A549 (cell line): ENCODE results near the gene MYO5C. TPM values are rescaled to one million over a fixed set of nuclear protein-coding genes. Genes with fewer than 3 reads are reported as not detected.

Experiments used
- ATAC-seq, 2 experiments: fragments of 200-7000 bp in 1 of 2; fragments of >200 bp in 1 of 2; cut with Nextera tagmentation in 1 of 2; cut with Tn5 transposase in 1 of 2; 3 replicates each; pipeline versions ENCODE4 v1.8.0 to v1.9.1; 2018 to 2020; ENCODE audit warnings: mild to moderate bottlenecking in 1 of 2, moderate library complexity in 1 of 2
- CTCF ChIA-PET: fragments of 300-600 bp; sonication (Branson Sonifier 250); formaldehyde crosslinking; extraction: SDS; loops from one replicate; lab custom pipeline; 2021; ENCODE audit warnings: antibody characterized with exemption, inconsistent platforms; lab: Yijun Ruan, JAX
- POLR2A ChIA-PET: fragments of 350-600 bp; formaldehyde crosslinking; extraction: SDS; loops from one replicate; lab custom pipeline; 2021; ENCODE audit warnings: antibody characterized with exemption, inconsistent platforms; lab: Yijun Ruan, JAX
- DNase-seq, 2 experiments: peaks; one replicate each; pipeline versions ENCODE4 v3.0.0 to v3.0.0-alpha.2; 2011 to 2016; ENCODE audit warnings: low read depth in 1 of 2, low spot score in 1 of 2
- FAIRE-seq: peaks from 2 replicates; lab custom pipeline; 2011; peaks lifted over from hg19 to GRCh38; lab: Jason Lieb, UNC
- H3K27ac ChIP-seq, 2 experiments: fragments of >200 bp; sonication (Bioruptor Twin); formaldehyde crosslinking; 3 replicates each; pipeline ENCODE4 v1.5.1; 2016 to 2017
- H3K4me1 ChIP-seq: fragments of >200 bp; sonication (Bioruptor Twin); formaldehyde crosslinking; 3 replicates; pipeline ENCODE4 v1.6.1; 2016
- H3K4me2 ChIP-seq: fragments of >200 bp; sonication (Bioruptor Twin); formaldehyde crosslinking; 3 replicates; pipeline ENCODE4 v1.6.1; 2016
- H3K4me3 ChIP-seq: fragments of >200 bp; sonication (Bioruptor Twin); formaldehyde crosslinking; 3 replicates; pipeline ENCODE4 v1.5.1; 2016
- H3K9me3 ChIP-seq: fragments of >200 bp; sonication (Bioruptor Twin); formaldehyde crosslinking; 3 replicates; pipeline ENCODE4 v1.6.1; 2016
- BHLHE40 ChIP-seq: IDR thresholded peaks from 2 replicates; pipeline ENCODE4 v1.6.1; 2012; ENCODE audit warnings: low read depth, low read length, inconsistent platforms
- CBX8 ChIP-seq: fragments of 200-600 bp; sonication (generic); IDR thresholded peaks from 2 replicates; pipeline ENCODE4 v1.6.1; 2016
- CEBPB ChIP-seq, 2 experiments: fragments of >200 bp in 1 of 2; sonication (Bioruptor Twin) in 1 of 2; formaldehyde crosslinking in 1 of 2; IDR thresholded peaks; 2 replicates each; pipeline ENCODE4 v1.6.1; 2012 to 2016
- ESRRA ChIP-seq: fragments of 150-350 bp; IDR thresholded peaks from 2 replicates; pipeline ENCODE4 v1.6.1; 2014; ENCODE audit warnings: mild to moderate bottlenecking, low read length, borderline replicate concordance
- FOXS1 ChIP-seq: fragments of 250-450 bp; sonication (Bioruptor Pico); IDR thresholded peaks from 2 replicates; pipeline ENCODE4 v1.5.0; 2020; ENCODE audit warnings: mild to moderate bottlenecking, moderate library complexity
- HEYL ChIP-seq: fragments of 250-450 bp; sonication (Bioruptor Pico); IDR thresholded peaks from 2 replicates; pipeline ENCODE4 v1.8.0; 2021; ENCODE audit warnings: mild to moderate bottlenecking, moderate library complexity
- HOXA7 ChIP-seq: fragments of 250-450 bp; sonication (Bioruptor Pico); IDR thresholded peaks from 2 replicates; pipeline ENCODE4 v1.5.0; 2020; ENCODE audit warnings: mild to moderate bottlenecking, moderate library complexity
- HOXB5 ChIP-seq: fragments of 250-450 bp; sonication (Bioruptor Pico); IDR thresholded peaks from 2 replicates; pipeline ENCODE4 v1.5.0; 2020; ENCODE audit warnings: mild to moderate bottlenecking, moderate library complexity
- KDM1A ChIP-seq: fragments of 200-600 bp; sonication (generic); IDR thresholded peaks from 2 replicates; pipeline ENCODE4 v1.6.1; 2016; ENCODE audit warnings: low read depth, mild to moderate bottlenecking
- MAFK ChIP-seq: fragments of 450-650 bp; IDR thresholded peaks from 2 replicates; pipeline ENCODE4 v1.6.1; 2014; ENCODE audit not compliant: partially characterized antibody
- MAZ ChIP-seq: fragments of 150-350 bp; IDR thresholded peaks from 2 replicates; pipeline ENCODE4 v1.6.1; 2014; ENCODE audit warnings: antibody characterized with exemption, low read depth, low read length, borderline replicate concordance
- NFE2L2 ChIP-seq: fragments of 150-350 bp; conservative IDR thresholded peaks from 2 replicates; pipeline ENCODE4 v1.6.1; 2014; ENCODE audit warnings: low read length
- NPAS2 ChIP-seq: fragments of 250-450 bp; sonication (Bioruptor Pico); IDR thresholded peaks from 2 replicates; pipeline ENCODE4 v1.8.0; 2022; ENCODE audit warnings: mild to moderate bottlenecking, moderate library complexity, borderline replicate concordance
- NR3C1 ChIP-seq: fragments of >200 bp; sonication (Bioruptor Twin); formaldehyde crosslinking; IDR thresholded peaks from 3 replicates; pipeline ENCODE4 v1.6.1; 2017
- PHF8 ChIP-seq: fragments of 200-600 bp; sonication (generic); IDR thresholded peaks from 2 replicates; pipeline ENCODE4 v1.6.1; 2016; ENCODE audit warnings: low read depth, mild to moderate bottlenecking, antibody characterized with exemption, moderate library complexity, borderline replicate concordance
- POLR2A ChIP-seq: IDR thresholded peaks from 2 replicates; pipeline ENCODE4 v1.6.1; 2012; ENCODE audit warnings: mild to moderate bottlenecking, low read length
- POLR2AphosphoS2 ChIP-seq: conservative IDR thresholded peaks from 2 replicates; pipeline ENCODE4 v1.6.1; 2012; ENCODE audit warnings: low read length, improper control_type of control experiment, inconsistent platforms
- RAD21 ChIP-seq, 2 experiments: fragments of >200 bp in 1 of 2; sonication (Bioruptor Twin) in 1 of 2; formaldehyde crosslinking in 1 of 2; IDR thresholded peaks in 1 of 2; conservative IDR thresholded peaks in 1 of 2; 2 replicates in 1 of 2; 3 replicates in 1 of 2; pipeline ENCODE4 v1.6.1; 2012 to 2018; ENCODE audit warnings: inconsistent platforms in 1 of 2
- RCOR1 ChIP-seq: fragments of 150-350 bp; IDR thresholded peaks from 2 replicates; pipeline ENCODE4 v1.6.1; 2014; ENCODE audit warnings: antibody characterized with exemption, low read length, low read depth
- RFX5 ChIP-seq: fragments of 450-650 bp; IDR thresholded peaks from 2 replicates; pipeline ENCODE4 v1.7.1; 2014; ENCODE audit warnings: antibody characterized with exemption, mild to moderate bottlenecking, moderate library complexity
- SMC3 ChIP-seq: fragments of >200 bp; sonication (Bioruptor Twin); formaldehyde crosslinking; IDR thresholded peaks from 3 replicates; pipeline ENCODE4 v1.6.1; 2018; ENCODE audit warnings: inconsistent platforms
- SREBF2 ChIP-seq: fragments of 450-650 bp; IDR thresholded peaks from 2 replicates; pipeline ENCODE4 v1.6.1; 2014; ENCODE audit warnings: mild to moderate bottlenecking, moderate library complexity
- TP53 ChIP-seq: fragments of 250-450 bp; sonication (Bioruptor Pico); IDR thresholded peaks from 2 replicates; pipeline ENCODE4 v1.5.0; 2021; ENCODE audit warnings: mild to moderate bottlenecking, moderate library complexity
- ZC3H11A ChIP-seq: fragments of 450-650 bp; IDR thresholded peaks from 2 replicates; pipeline ENCODE4 v1.6.1; 2014; ENCODE audit warnings: antibody characterized with exemption, mild to moderate bottlenecking
- ZFP36 ChIP-seq: fragments of 450-650 bp; IDR thresholded peaks from 2 replicates; pipeline ENCODE4 v1.6.1; 2014; ENCODE audit warnings: borderline replicate concordance; ENCODE audit not compliant: partially characterized antibody
- ZNF302 ChIP-seq: fragments of 250-450 bp; sonication (Bioruptor Pico); IDR thresholded peaks from 2 replicates; pipeline ENCODE4 v1.9.0; 2021; ENCODE audit warnings: inconsistent platforms, mild to moderate bottlenecking, moderate library complexity
- ZSCAN20 ChIP-seq: fragments of 250-450 bp; sonication (Bioruptor Pico); IDR thresholded peaks from 2 replicates; pipeline ENCODE4 v1.8.0; 2022; ENCODE audit warnings: mild to moderate bottlenecking, moderate library complexity
- WGBS: methylation state at CpG from one replicate; pipeline ENCODE4 v1.1.6; 2017; ENCODE audit errors: missing lambda C conversion rate; 5-methylcytosine and 5-hydroxymethylcytosine counted together
- polyA plus RNA-seq, 4 experiments: library from polyadenylated mRNA; depleted of rRNA in 3 of 4; stranded (reverse); fragments of >200 nt; fragmentation: RNase III in 1 of 4; extraction: RNeasy Plus Mini Kit Qiagen cat#74134 plus additional on column Dnase treatment in 1 of 4; gene quantifications; 2 replicates in 3 of 4; 3 replicates in 1 of 4; pipeline ENCODE4 v1.2.3, GENCODE V29; 2011 to 2017
- TF ChIP-seq, protein P1 (sequence below): fragments of >200 bp; sonication (Bioruptor Twin); formaldehyde crosslinking; IDR thresholded peaks from 3 replicates; pipeline ENCODE4 v1.5.1; 2016
- TF ChIP-seq, protein P2 (sequence below): fragments of 250-450 bp; sonication (Bioruptor Pico); IDR thresholded peaks from 2 replicates; pipeline ENCODE4 v1.5.0; 2020; ENCODE audit warnings: low read depth, mild to moderate bottlenecking, moderate library complexity
- TF ChIP-seq, protein P3 (sequence below): IDR thresholded peaks from 2 replicates; pipeline ENCODE4 v1.6.1; 2012
- TF ChIP-seq, protein P4 (sequence below): fragments of 450-650 bp; IDR thresholded peaks from 2 replicates; pipeline ENCODE4 v1.6.1; 2014; ENCODE audit warnings: antibody characterized with exemption
- TF ChIP-seq, protein P5 (sequence below): IDR thresholded peaks from 2 replicates; pipeline ENCODE4 v1.6.1; 2012; ENCODE audit warnings: low read depth, borderline replicate concordance
- TF ChIP-seq, protein P6 (sequence below): fragments of >200 bp; sonication (Bioruptor Twin); formaldehyde crosslinking; IDR thresholded peaks from 2 replicates; pipeline ENCODE4 v1.6.1; 2016
- TF ChIP-seq, protein P7 (sequence below): fragments of 200-600 bp; sonication (generic); IDR thresholded peaks from 2 replicates; pipeline ENCODE4 v1.6.1; 2016; ENCODE audit warnings: antibody characterized with exemption, mild to moderate bottlenecking, moderate library complexity

MYO5C gene
- polyA plus RNA-seq, 2 of the 4 experiments (the other 2 are of a cell fraction) = 6.2 to 27.6 TPM

DNA sequence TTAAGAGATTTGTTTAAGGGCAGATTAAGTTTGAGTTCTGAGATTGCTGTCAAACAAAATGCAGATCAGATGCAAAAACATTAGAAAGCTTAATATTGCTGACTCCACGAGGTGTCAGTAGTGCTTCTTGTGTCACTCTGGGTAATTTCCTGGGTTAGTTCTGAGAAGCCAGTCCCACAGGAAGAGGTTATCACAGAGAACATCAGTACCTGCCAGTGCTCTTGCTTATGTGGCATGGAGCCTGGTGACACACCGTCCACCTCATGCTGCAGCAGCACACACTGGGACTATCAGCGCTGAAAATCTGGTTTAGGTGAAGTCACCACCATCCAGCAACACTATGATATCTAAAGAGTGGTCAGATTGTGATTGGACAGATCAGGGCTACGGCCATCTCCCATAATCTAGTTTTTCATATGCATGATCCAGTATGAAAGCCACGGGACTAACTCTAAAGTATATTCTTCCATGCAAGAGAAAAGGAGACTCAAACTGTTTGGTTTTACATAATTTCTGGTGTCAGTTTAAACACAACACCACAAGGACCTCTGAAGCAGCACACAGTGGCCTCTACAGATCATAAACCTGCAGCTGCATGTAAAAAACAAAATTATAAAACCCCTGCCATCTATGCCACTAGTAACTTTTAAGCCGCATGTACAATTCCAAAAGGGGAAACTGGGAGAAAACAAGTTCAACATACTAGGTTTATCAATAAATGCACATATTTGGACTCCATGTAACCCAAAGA, 36.1 kb upstream of the MYO5C start:
- POLR2A ChIA-PET = no interaction called here
- DNase-seq (peak; percentile 44 to 75), FAIRE-seq (peak; percentile 96), ATAC-seq (peak; percentile 79 to 81)
- CTCF ChIA-PET = interaction anchor here (0.6 to 4.9 kb wide), 37 partner anchors 10 to 403 kb away, joined by 3 to 42 read pairs (median 4); partner anchors contain the start of gene MYO5A
- Histone ChIP-seq H3K9me3 (no peaks in the 10 kb centered on the region), H3K4me2 (0 out of 3 replicates have a peak overlapping the region, but pooled peaks have one; percentile 14), H3K4me1 (peaks cover 46% of the 10 kb centered on the region), H3K27ac (0 out of 6 replicates have a peak overlapping the region, but pooled peaks of 1 of the 2 experiments have one; percentile 2), H3K4me3 (no peak overlapping the region)
- 43% methylated on average over 6 of the region's 6 CpGs for WGBS
- TF ChIP-seq POLR2AphosphoS2 = no peak
- peak; percentile 64 for TF ChIP-seq MAFK
- TF ChIP-seq BHLHE40 = no peak
- no peak for TF ChIP-seq FOXS1 (CRISPR knock-in tag)
- TF ChIP-seq, protein P1, sequence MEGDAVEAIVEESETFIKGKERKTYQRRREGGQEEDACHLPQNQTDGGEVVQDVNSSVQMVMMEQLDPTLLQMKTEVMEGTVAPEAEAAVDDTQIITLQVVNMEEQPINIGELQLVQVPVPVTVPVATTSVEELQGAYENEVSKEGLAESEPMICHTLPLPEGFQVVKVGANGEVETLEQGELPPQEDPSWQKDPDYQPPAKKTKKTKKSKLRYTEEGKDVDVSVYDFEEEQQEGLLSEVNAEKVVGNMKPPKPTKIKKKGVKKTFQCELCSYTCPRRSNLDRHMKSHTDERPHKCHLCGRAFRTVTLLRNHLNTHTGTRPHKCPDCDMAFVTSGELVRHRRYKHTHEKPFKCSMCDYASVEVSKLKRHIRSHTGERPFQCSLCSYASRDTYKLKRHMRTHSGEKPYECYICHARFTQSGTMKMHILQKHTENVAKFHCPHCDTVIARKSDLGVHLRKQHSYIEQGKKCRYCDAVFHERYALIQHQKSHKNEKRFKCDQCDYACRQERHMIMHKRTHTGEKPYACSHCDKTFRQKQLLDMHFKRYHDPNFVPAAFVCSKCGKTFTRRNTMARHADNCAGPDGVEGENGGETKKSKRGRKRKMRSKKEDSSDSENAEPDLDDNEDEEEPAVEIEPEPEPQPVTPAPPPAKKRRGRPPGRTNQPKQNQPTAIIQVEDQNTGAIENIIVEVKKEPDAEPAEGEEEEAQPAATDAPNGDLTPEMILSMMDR = peak; percentile 71
- TF ChIP-seq, protein P2, sequence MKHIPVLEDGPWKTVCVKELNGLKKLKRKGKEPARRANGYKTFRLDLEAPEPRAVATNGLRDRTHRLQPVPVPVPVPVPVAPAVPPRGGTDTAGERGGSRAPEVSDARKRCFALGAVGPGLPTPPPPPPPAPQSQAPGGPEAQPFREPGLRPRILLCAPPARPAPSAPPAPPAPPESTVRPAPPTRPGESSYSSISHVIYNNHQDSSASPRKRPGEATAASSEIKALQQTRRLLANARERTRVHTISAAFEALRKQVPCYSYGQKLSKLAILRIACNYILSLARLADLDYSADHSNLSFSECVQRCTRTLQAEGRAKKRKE = no peak
- peak; percentile 91 for TF ChIP-seq SMC3
- no peak for TF ChIP-seq CBX8
- no peak for TF ChIP-seq NFE2L2
- no peak for TF ChIP-seq TP53 (CRISPR knock-in tag)
- no peak for TF ChIP-seq HOXA7 (CRISPR knock-in tag)
- no peak for TF ChIP-seq ZNF302 (CRISPR knock-in tag)
- TF ChIP-seq, protein P3, sequence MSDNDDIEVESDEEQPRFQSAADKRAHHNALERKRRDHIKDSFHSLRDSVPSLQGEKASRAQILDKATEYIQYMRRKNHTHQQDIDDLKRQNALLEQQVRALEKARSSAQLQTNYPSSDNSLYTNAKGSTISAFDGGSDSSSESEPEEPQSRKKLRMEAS = 0 out of 2 replicates have a peak, but pooled peaks have one; percentile 21
- no peak for TF ChIP-seq NPAS2 (CRISPR knock-in tag)
- no peak for TF ChIP-seq ZC3H11A
- TF ChIP-seq, protein P4, sequence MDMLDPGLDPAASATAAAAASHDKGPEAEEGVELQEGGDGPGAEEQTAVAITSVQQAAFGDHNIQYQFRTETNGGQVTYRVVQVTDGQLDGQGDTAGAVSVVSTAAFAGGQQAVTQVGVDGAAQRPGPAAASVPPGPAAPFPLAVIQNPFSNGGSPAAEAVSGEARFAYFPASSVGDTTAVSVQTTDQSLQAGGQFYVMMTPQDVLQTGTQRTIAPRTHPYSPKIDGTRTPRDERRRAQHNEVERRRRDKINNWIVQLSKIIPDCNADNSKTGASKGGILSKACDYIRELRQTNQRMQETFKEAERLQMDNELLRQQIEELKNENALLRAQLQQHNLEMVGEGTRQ = no peak
- no peak for TF ChIP-seq RFX5
- TF ChIP-seq, protein P5, sequence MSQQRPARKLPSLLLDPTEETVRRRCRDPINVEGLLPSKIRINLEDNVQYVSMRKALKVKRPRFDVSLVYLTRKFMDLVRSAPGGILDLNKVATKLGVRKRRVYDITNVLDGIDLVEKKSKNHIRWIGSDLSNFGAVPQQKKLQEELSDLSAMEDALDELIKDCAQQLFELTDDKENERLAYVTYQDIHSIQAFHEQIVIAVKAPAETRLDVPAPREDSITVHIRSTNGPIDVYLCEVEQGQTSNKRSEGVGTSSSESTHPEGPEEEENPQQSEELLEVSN = no peak
- no peak for TF ChIP-seq KDM1A
- TF ChIP-seq CEBPB (IDR thresholded peaks at IDR 0.05) = no peak
- no peak for TF ChIP-seq ZFP36
- peak; percentile 88 to 93 for TF ChIP-seq RAD21 (conservative IDR thresholded peaks at IDR 0.05 in 1 of 2, IDR thresholded peaks at IDR 0.05 in 1 of 2)
- no peak for TF ChIP-seq ZSCAN20
- no peak for TF ChIP-seq MAZ
- TF ChIP-seq NR3C1 = no peak
- no peak for TF ChIP-seq HOXB5 (CRISPR knock-in tag)
- TF ChIP-seq PHF8 = no peak
- no peak for TF ChIP-seq HEYL (CRISPR knock-in tag)
- TF ChIP-seq, protein P6, sequence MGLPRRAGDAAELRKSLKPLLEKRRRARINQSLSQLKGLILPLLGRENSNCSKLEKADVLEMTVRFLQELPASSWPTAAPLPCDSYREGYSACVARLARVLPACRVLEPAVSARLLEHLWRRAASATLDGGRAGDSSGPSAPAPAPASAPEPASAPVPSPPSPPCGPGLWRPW = no peak
- TF ChIP-seq, protein P7, sequence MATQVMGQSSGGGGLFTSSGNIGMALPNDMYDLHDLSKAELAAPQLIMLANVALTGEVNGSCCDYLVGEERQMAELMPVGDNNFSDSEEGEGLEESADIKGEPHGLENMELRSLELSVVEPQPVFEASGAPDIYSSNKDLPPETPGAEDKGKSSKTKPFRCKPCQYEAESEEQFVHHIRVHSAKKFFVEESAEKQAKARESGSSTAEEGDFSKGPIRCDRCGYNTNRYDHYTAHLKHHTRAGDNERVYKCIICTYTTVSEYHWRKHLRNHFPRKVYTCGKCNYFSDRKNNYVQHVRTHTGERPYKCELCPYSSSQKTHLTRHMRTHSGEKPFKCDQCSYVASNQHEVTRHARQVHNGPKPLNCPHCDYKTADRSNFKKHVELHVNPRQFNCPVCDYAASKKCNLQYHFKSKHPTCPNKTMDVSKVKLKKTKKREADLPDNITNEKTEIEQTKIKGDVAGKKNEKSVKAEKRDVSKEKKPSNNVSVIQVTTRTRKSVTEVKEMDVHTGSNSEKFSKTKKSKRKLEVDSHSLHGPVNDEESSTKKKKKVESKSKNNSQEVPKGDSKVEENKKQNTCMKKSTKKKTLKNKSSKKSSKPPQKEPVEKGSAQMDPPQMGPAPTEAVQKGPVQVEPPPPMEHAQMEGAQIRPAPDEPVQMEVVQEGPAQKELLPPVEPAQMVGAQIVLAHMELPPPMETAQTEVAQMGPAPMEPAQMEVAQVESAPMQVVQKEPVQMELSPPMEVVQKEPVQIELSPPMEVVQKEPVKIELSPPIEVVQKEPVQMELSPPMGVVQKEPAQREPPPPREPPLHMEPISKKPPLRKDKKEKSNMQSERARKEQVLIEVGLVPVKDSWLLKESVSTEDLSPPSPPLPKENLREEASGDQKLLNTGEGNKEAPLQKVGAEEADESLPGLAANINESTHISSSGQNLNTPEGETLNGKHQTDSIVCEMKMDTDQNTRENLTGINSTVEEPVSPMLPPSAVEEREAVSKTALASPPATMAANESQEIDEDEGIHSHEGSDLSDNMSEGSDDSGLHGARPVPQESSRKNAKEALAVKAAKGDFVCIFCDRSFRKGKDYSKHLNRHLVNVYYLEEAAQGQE = no peak
- TF ChIP-seq SREBF2 = no peak
- no peak for TF ChIP-seq RCOR1
- no peak for TF ChIP-seq POLR2A
- TF ChIP-seq ESRRA = no peak
